GM18868 (cell line): Measurements from ENCODE around the gene INCENP.

Experiments used
- ATAC-seq: cut with Tn5 transposase; IDR thresholded peaks from one replicate; pipeline ENCODE4 v1.9.1; 2021; ENCODE audit warnings: mild to moderate bottlenecking, moderate library complexity; ENCODE audit not compliant: unreplicated experiment

INCENP gene

GRCh38 chr11:62140304-62141110 lies 16.7 kb downstream of the INCENP start:
- ATAC-seq = no peak

- no peak for ATAC-seq
Observed at GRCh38 chr11:62141111-62142042, 17.6 kb downstream of the INCENP start.

- no peak for ATAC-seq
Observed at GRCh38 chr11:62142043-62142375, 18.2 kb downstream of the INCENP start.

- ATAC-seq = no peak
Observed at GRCh38 chr11:62142921-62143320, 19.1 kb downstream of the INCENP start.

- ATAC-seq = no peak
Observed at GRCh38 chr11:62143727-62144126, 19.9 kb downstream of the INCENP start.

- no peak for ATAC-seq
Observed at GRCh38 chr11:62144641-62145255, 20.9 kb downstream of the INCENP start.

GRCh38 chr11:62145261-62145871 lies 21.6 kb downstream of the INCENP start:
- ATAC-seq = no peak

GRCh38 chr11:62146476-62147200 lies 22.8 kb downstream of the INCENP start:
- no peak for ATAC-seq

GRCh38 chr11:62147545-62147944 lies 23.7 kb downstream of the INCENP start:
- no peak for ATAC-seq

- ATAC-seq = no peak
Observed at GRCh38 chr11:62148271-62148980, 24.6 kb downstream of the INCENP start.

- ATAC-seq = no peak
Observed at GRCh38 chr11:62149986-62150886, 26.4 kb downstream of the INCENP start.

- ATAC-seq = no peak
Observed at GRCh38 chr11:62150887-62151736, 27.3 kb downstream of the INCENP start.

GRCh38 chr11:62151737-62152102 lies 27.9 kb downstream of the INCENP start:
- no peak for ATAC-seq

GRCh38 chr11:62152245-62153086 lies 28.7 kb downstream of the INCENP start:
- no peak for ATAC-seq

- ATAC-seq = no peak
Observed at GRCh38 chr11:62153087-62153395, 29.2 kb downstream of the INCENP start.

- ATAC-seq = no peak
Observed at GRCh38 chr11:62153617-62154016, 29.8 kb downstream of the INCENP start.

GRCh38 chr11:62157603-62158002 lies 33.8 kb downstream of the INCENP start:
- ATAC-seq = no peak
